ENCODE results near the gene SPOCK3. TPM values are rescaled to one million over a fixed set of nuclear protein-coding genes. Genes with fewer than 3 reads are reported as not detected.

SPOCK3 gene
- total RNA-seq, 6 experiments from 2014 or later: 0.27 to 0.95 (median 0.56) TPM; not detected in 3

DNA sequence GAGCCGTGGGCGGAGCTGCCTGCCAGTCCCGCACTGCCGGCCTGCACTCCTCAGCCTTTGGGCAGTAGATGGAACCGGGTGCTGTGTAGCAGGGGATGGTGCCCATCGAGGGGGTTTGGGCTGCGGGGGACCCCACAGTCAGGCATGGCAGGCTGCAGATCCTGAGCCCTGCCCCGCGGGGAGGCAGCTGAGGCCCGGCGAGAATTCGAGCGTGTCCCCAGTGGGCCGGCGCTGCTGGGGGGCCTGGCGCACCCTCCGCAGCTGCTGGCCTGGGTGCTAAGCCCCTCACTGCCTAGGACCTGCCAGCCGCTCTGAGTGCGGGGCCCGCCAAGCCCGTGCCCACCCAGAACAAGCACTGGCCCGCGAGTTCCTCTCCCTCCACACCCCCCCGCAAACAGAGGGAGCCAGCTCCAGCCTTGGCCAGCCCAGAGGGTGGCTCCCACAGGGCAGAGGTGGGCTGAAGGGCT, 391.5 kb downstream of the SPOCK3 start:
- WGBS (ENCODE audit: insufficient coverage, low coverage, low lambda C conversion rate, missing lambda C conversion rate): 80% methylated on average over 1 of the region's 24 CpGs
- Histone ChIP-seq H3K9me3 (peaks cover 0 to 2% (median 0%) of the 10 kb centered on the region in 4 donors), H3K4me3 (no peak overlapping the region), H3K27me3 (no peaks in the 10 kb centered on the region), H3K36me3 (no peaks in the 10 kb centered on the region), H3K4me1 (no peaks in the 10 kb centered on the region), H3K27ac (no peak overlapping the region)
- DNase-seq (no peak), ATAC-seq (peak in 1 of 4 donors; percentile 26)
- TF ChIP-seq, protein P1, sequence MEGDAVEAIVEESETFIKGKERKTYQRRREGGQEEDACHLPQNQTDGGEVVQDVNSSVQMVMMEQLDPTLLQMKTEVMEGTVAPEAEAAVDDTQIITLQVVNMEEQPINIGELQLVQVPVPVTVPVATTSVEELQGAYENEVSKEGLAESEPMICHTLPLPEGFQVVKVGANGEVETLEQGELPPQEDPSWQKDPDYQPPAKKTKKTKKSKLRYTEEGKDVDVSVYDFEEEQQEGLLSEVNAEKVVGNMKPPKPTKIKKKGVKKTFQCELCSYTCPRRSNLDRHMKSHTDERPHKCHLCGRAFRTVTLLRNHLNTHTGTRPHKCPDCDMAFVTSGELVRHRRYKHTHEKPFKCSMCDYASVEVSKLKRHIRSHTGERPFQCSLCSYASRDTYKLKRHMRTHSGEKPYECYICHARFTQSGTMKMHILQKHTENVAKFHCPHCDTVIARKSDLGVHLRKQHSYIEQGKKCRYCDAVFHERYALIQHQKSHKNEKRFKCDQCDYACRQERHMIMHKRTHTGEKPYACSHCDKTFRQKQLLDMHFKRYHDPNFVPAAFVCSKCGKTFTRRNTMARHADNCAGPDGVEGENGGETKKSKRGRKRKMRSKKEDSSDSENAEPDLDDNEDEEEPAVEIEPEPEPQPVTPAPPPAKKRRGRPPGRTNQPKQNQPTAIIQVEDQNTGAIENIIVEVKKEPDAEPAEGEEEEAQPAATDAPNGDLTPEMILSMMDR (IDR thresholded peaks at IDR 0.05): no peak
- TF ChIP-seq POLR2A (IDR thresholded peaks at IDR 0.05): no peak
- intact Hi-C loops (cut with DNase I): no loop called here

DNA sequence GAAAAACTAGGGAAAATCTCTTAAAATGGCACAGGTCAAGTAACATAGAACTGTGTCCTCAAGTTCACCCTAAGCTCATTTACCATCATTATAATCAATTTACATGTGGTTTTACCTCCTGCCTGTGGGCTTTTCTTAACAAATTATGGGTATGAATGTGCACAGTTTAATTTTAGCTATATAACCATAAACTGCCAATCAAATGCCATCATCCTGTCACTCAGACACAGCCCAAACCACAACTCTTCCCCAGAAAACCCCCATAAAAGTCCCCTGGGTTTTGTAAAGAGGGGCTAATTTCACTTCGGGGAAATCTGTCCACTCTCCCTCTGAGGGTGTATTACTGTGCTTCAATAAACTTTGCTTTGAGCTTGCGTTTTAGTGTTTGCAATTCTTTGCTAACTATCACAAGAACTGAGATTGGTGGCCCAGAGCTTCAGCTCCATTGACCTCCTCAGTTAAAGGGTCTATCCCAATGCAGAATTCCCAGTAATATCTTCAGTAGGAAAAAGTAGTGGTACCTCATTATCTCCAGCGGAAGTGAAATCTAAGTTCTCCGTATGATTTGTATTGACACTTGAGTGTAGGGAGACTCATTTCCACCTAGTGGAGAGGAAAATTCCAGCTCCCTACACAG, 394.6 kb downstream of the SPOCK3 start:
- ATAC-seq (no peak), DNase-seq (no peak)
- Histone ChIP-seq H3K4me1 (no peaks in the 10 kb centered on the region), H3K36me3 (no peaks in the 10 kb centered on the region), H3K27me3 (no peaks in the 10 kb centered on the region), H3K27ac (no peak overlapping the region), H3K4me3 (no peak overlapping the region), H3K9me3 (peaks cover 0 to 2% (median 0%) of the 10 kb centered on the region in 4 donors)
- WGBS (ENCODE audit: insufficient coverage, low coverage, low lambda C conversion rate, missing lambda C conversion rate): 72% methylated on average over 4 of the region's 4 CpGs
- intact Hi-C loops (cut with DNase I): no loop called here
- TF ChIP-seq, protein P1 (IDR thresholded peaks at IDR 0.05): no peak
- TF ChIP-seq POLR2A (IDR thresholded peaks at IDR 0.05): no peak

DNA sequence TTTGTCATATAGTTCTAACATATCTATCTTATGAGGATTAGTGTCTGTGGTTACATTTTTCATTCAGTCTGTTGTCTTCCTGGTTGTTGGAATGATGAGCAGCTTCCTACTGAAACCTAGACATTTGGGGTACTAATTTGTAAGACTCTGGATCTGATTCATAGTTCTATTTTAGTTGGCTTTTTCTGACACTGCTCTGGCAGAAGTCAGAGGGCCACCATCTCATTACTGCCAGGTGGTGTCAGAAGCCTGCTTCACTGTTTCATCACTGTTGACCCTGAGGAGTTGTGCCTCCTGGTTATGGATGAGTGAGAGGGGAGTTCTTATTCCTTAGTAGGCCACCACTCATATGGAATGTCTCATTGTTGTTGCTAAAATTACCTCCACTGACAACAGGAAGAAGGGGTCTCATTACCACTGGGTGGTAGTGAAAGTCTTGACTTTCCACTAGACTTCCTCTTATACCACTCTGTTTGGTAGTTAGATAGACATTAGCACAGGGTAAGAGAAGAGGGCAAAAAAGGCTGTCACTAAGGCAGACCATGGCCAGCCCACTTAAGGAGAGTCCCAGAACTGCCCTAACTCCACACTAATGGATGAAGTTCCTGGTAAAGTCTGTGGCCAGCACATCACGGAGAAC, 395.2 kb downstream of the SPOCK3 start:
- Histone ChIP-seq H3K27me3 (no peaks in the 10 kb centered on the region), H3K36me3 (no peaks in the 10 kb centered on the region), H3K27ac (no peak overlapping the region), H3K9me3 (peaks cover 0 to 2% (median 0%) of the 10 kb centered on the region in 4 donors), H3K4me3 (no peak overlapping the region), H3K4me1 (no peaks in the 10 kb centered on the region)
- ATAC-seq (no peak), DNase-seq (no peak)
- TF ChIP-seq, protein P1 (IDR thresholded peaks at IDR 0.05): no peak
- TF ChIP-seq POLR2A (IDR thresholded peaks at IDR 0.05): no peak
- WGBS (ENCODE audit: insufficient coverage, low coverage, low lambda C conversion rate, missing lambda C conversion rate): 67% methylated on average over 1 of the region's 1 CpG
- intact Hi-C loops (cut with DNase I): no loop called here

DNA sequence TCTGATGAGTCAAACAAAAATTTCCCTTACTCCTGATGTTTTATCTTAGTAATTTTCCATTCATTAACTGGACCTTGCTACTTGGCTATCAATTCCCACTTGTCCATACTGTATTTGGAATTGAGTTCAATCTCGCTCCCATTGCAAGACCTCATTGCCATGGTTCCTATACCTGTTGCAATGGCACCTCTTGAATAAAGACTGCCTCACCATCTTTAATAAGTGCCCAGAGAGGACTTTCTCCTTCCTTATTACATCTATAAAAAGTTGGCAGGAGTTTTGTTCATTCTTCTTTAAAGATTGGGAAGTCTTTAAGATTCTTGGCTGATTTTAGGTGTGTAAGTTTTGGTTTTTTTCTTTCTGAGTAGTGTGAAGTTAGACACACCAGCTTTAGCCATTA, 397.4 kb downstream of the SPOCK3 start:
- Histone ChIP-seq H3K36me3 (no peaks in the 10 kb centered on the region), H3K4me3 (no peak overlapping the region), H3K4me1 (no peaks in the 10 kb centered on the region), H3K27me3 (no peaks in the 10 kb centered on the region), H3K27ac (no peak overlapping the region), H3K9me3 (peaks cover 0 to 2% (median 0%) of the 10 kb centered on the region in 4 donors)
- TF ChIP-seq POLR2A (IDR thresholded peaks at IDR 0.05): no peak
- TF ChIP-seq, protein P1 (IDR thresholded peaks at IDR 0.05): no peak
- ATAC-seq (no peak), DNase-seq (no peak)
- 88% methylated on average over 1 of the region's 1 CpG for WGBS (ENCODE audit: insufficient coverage, low coverage, low lambda C conversion rate, missing lambda C conversion rate)
- intact Hi-C loops (cut with DNase I): no loop called here

Measured in right lobe of liver (tissue), 6 donors.